ENCODE measurements around the gene APPBP2. TPM values are rescaled to one million over a fixed set of nuclear protein-coding genes. Genes with fewer than 3 reads are reported as not detected.

APPBP2 gene
- total and polyA plus RNA-seq, 2 donors (not counting 3 experiments of a cell fraction or from before 2014, with no cell fraction given), result 8.4 to 49.1 TPM

DNA sequence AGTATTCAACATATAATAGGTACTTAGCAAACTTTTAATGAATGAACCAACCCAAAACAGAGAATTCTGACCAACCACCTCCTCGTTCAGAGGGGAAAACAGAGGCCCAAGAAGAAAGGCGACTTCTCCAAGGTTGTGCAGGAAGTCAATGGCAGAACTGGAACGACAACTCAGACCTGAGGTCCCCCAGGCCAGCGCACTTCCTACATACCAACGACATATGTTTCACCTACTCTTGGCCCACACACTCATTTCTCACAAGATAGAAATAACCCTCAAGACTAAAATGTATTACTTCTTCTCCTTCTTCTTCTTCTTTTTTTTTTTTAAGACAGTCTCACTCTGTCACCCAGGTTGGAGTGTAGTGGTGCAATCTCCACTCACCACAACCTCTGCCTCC lies 89.4 kb downstream of the APPBP2 start:
- H4K20me1 ChIP-seq (replicated peaks; ENCODE audit: control insufficient read depth, extremely low read depth, insufficient read depth, low read length), result no peaks in the 10 kb centered on the region
- TF ChIP-seq MYC (IDR thresholded peaks at IDR 0.05; ENCODE audit: low read depth, low read length) (no peak), FOS (IDR thresholded peaks at IDR 0.05; ENCODE audit: borderline replicate concordance, insufficient read depth, low read length) (no peak), POLR2A (IDR thresholded peaks at IDR 0.05; ENCODE audit: low read depth, low read length) (no peak), JUN (IDR thresholded peaks at IDR 0.05; ENCODE audit: borderline replicate concordance, insufficient read depth, insufficient read length, low read depth) (no peak), GATA2 (IDR thresholded peaks at IDR 0.05; ENCODE audit: insufficient read depth, insufficient read length, low read depth, low read length) (no peak), EZH2 (IDR thresholded peaks at IDR 0.05; ENCODE audit: borderline replicate concordance, low read depth, low read length, severe bottlenecking) (no peak), POLR2AphosphoS5 (IDR thresholded peaks at IDR 0.05; ENCODE audit: insufficient read depth, low read depth, low read length) (no peak)
- TF ChIP-seq, protein P1, sequence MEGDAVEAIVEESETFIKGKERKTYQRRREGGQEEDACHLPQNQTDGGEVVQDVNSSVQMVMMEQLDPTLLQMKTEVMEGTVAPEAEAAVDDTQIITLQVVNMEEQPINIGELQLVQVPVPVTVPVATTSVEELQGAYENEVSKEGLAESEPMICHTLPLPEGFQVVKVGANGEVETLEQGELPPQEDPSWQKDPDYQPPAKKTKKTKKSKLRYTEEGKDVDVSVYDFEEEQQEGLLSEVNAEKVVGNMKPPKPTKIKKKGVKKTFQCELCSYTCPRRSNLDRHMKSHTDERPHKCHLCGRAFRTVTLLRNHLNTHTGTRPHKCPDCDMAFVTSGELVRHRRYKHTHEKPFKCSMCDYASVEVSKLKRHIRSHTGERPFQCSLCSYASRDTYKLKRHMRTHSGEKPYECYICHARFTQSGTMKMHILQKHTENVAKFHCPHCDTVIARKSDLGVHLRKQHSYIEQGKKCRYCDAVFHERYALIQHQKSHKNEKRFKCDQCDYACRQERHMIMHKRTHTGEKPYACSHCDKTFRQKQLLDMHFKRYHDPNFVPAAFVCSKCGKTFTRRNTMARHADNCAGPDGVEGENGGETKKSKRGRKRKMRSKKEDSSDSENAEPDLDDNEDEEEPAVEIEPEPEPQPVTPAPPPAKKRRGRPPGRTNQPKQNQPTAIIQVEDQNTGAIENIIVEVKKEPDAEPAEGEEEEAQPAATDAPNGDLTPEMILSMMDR (IDR thresholded peaks at IDR 0.05; ENCODE audit: extremely low read depth in 1 of 2, insufficient read depth in 1 of 2, low read depth in 1 of 2, low read length in 2 of 2), result no peak
- TF ChIP-seq, protein P2, sequence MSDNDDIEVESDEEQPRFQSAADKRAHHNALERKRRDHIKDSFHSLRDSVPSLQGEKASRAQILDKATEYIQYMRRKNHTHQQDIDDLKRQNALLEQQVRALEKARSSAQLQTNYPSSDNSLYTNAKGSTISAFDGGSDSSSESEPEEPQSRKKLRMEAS (IDR thresholded peaks at IDR 0.05; ENCODE audit: insufficient read depth, insufficient read length), result no peak
- no peak overlapping the region for H3K4me3 ChIP-seq (replicated peaks in 1 of 3; ENCODE audit: insufficient read depth in 1 of 3, low read depth in 1 of 3, low read length in 3 of 3)
- intact Hi-C loops (cut with micrococcal nuclease) (loop anchor here (1.0 to 10.0 kb wide), 4 partner anchors 15 to 332 kb away; no protein-coding TSS in a partner anchor), dilution Hi-C loops (cut with MboI; ENCODE audit: extremely low pct_ligation_motif_present, low sequenced_read_pairs) (no loop called here)
- H2AFZ ChIP-seq (ENCODE audit: low read depth, low read length), result no peak overlapping the region
- POLR2A ChIA-PET, result no interaction called here
- H3K9me1 ChIP-seq (replicated peaks; ENCODE audit: control insufficient read depth, extremely low read depth, insufficient read depth, low read length), result no peaks in the 10 kb centered on the region
- H3K4me1 ChIP-seq (ENCODE audit: control insufficient read depth, extremely low read depth, insufficient read depth, low read length), result peaks cover 2% of the 10 kb centered on the region
- H3K27ac ChIP-seq (ENCODE audit: insufficient read depth, low read depth, low read length), result no peak overlapping the region
- FAIRE-seq, result no peak
- no peaks in the 10 kb centered on the region for H3K9me3 ChIP-seq (replicated peaks; ENCODE audit: control insufficient read depth, insufficient read depth, low read length)
- BruUV-seq (replicated peaks), result no TSS peak
- DNase-seq (ENCODE audit: low read depth, low spot score), result no peak
- CTCF ChIA-PET, result interaction anchor here (1.0 to 2.9 kb wide), 2 partner anchors 205 to 293 kb away, joined by 3 to 7 read pairs; no protein-coding TSS in a partner anchor
- H3K9ac ChIP-seq (replicated peaks; ENCODE audit: extremely low read depth, insufficient read depth, low read length), result no peak overlapping the region
- H3K27me3 ChIP-seq (ENCODE audit: control insufficient read depth in 2 of 2, insufficient read depth in 2 of 2, low read length in 2 of 2), result no peaks in the 10 kb centered on the region
- H3K36me3 ChIP-seq (ENCODE audit: control insufficient read depth in 2 of 2, extremely low read depth in 1 of 2, insufficient read depth in 2 of 2, low read length in 2 of 2), result no peaks in the 10 kb centered on the region
- no peak overlapping the region for H3K4me2 ChIP-seq (ENCODE audit: insufficient read depth, low read length)
- no peaks in the 10 kb centered on the region for H3K79me2 ChIP-seq (ENCODE audit: control insufficient read depth, insufficient read depth, low read length)
